Hepatocyte (in vitro differentiated cells): ENCODE results near the gene EHD3.

Source experiments
- CTCF ChIP-seq: fragments of 200-600 bp; sonication (generic); IDR thresholded peaks from 2 replicates; pipeline ENCODE4 v1.5.1; 2016; ENCODE audit warnings: antibody characterized with exemption, mild to moderate bottlenecking; ENCODE audit not compliant: poor library complexity
- EZH2 ChIP-seq: fragments of 200-600 bp; sonication (generic); IDR thresholded peaks from 2 replicates; pipeline ENCODE4 v1.6.1; 2016; ENCODE audit warnings: antibody characterized with exemption, mild to moderate bottlenecking, borderline replicate concordance
- EZH2phosphoT487 ChIP-seq: fragments of 200-600 bp; sonication (generic); IDR thresholded peaks from one replicate; pipeline ENCODE4 v1.6.1; 2018; ENCODE audit warnings: antibody characterized with exemption, mild to moderate bottlenecking, low read depth, moderate library complexity; ENCODE audit not compliant: unreplicated experiment, severe bottlenecking

GRCh38 chr2:31251851-31252250 lies 17.9 kb downstream of the EHD3 start:
- TF ChIP-seq EZH2 (no peak), CTCF (no peak), EZH2phosphoT487 (no peak)
